ENCODE results near the gene ZNF408.

Gene ZNF408

GRCh38 chr11:46745995-46746394, 45.2 kb downstream of the ZNF408 start:
- no peak for TF ChIP-seq Cebpa-rat (IDR thresholded peaks at IDR 0.05)
- H3K27me3 ChIP-seq: no peaks in the 10 kb centered on the region
- no peaks in the 10 kb centered on the region for H3K4me1 ChIP-seq
- peaks cover 98 to 100% (median 100%) of the 10 kb centered on the region in 11 experiments for H3K36me3 ChIP-seq
- H4K20me1 ChIP-seq: no peaks in the 10 kb centered on the region
- H3K4me2 ChIP-seq: no peak overlapping the region
- H3K9me3 ChIP-seq (replicated peaks in 1 of 11): no peaks in the 10 kb centered on the region
- no peak overlapping the region for H3K4me3 ChIP-seq
- no peak overlapping the region for H3K9ac ChIP-seq
- H3K27ac ChIP-seq: no peak overlapping the region

- Histone ChIP-seq H4K20me1 (no peaks in the 10 kb centered on the region), H3K4me1 (no peaks in the 10 kb centered on the region), H3K4me3 (no peak overlapping the region), H3K36me3 (peaks cover 96 to 99% (median 98%) of the 10 kb centered on the region in 11 experiments), H3K9ac (no peak overlapping the region), H3K27me3 (no peaks in the 10 kb centered on the region), H3K9me3 (replicated peaks in 1 of 11) (no peaks in the 10 kb centered on the region), H3K27ac (no peak overlapping the region), H3K4me2 (no peak overlapping the region)
- TF ChIP-seq Cebpa-rat (IDR thresholded peaks at IDR 0.05): no peak
Observed at GRCh38 chr11:46747150-46747549, 46.3 kb downstream of the ZNF408 start.

Measured in BLaER1 treated with 17β-estradiol and CSF1 and Interleukin-3, amounts not matched to agents 10 nM and 100 nM (cell line).